HG02885 (cell line): ENCODE results near the gene DNM3.
"Not testable (repeated sequence)": the region's sequence is repeated elsewhere in the genome, so short reads cannot be mapped to it uniquely, and the experiment has no call there.

Experiments
- ATAC-seq: cut with Tn5 transposase; IDR thresholded peaks from one replicate; pipeline ENCODE4 v1.9.1; 2021; ENCODE audit warnings: mild to moderate bottlenecking; ENCODE audit not compliant: unreplicated experiment, poor library complexity

DNM3 gene

GRCh38 chr1:171841050-171841910, at the start of gene DNM3:
DNM3 (plus strand) TSS chr1:171841498; CDS start chr1:171841657, 159 bp downstream.
- peak; percentile 94 for ATAC-seq

- ATAC-seq = no peak
Observed at GRCh38 chr1:171792656-171793369, 48.5 kb upstream of the DNM3 start.

- no peak for ATAC-seq
Observed at GRCh38 chr1:171793636-171794035, 47.7 kb upstream of the DNM3 start.

GRCh38 chr1:171794085-171794484, 47.2 kb upstream of the DNM3 start:
- no peak for ATAC-seq

GRCh38 chr1:171796592-171796991, 44.7 kb upstream of the DNM3 start:
- ATAC-seq = no peak

- ATAC-seq = no peak
Observed at GRCh38 chr1:171798311-171798710, 43.0 kb upstream of the DNM3 start.

- ATAC-seq = no peak
Observed at GRCh38 chr1:171798765-171799164, 42.5 kb upstream of the DNM3 start.

GRCh38 chr1:171799166-171799565, 42.1 kb upstream of the DNM3 start:
- no peak for ATAC-seq

GRCh38 chr1:171799698-171800097, 41.6 kb upstream of the DNM3 start:
- ATAC-seq = not testable (repeated sequence)

GRCh38 chr1:171800342-171800741, 41.0 kb upstream of the DNM3 start:
- ATAC-seq = no peak

- no peak for ATAC-seq
Observed at GRCh38 chr1:171800851-171801250, 40.4 kb upstream of the DNM3 start.

- no peak for ATAC-seq
Observed at GRCh38 chr1:171801487-171801891, 39.8 kb upstream of the DNM3 start.

GRCh38 chr1:171802207-171802606, 39.1 kb upstream of the DNM3 start:
- no peak for ATAC-seq

- ATAC-seq = no peak
Observed at GRCh38 chr1:171803045-171803444, 38.3 kb upstream of the DNM3 start.

- no peak for ATAC-seq
Observed at GRCh38 chr1:171803461-171804022, 37.8 kb upstream of the DNM3 start.

GRCh38 chr1:171805395-171806115, 35.7 kb upstream of the DNM3 start:
- ATAC-seq = peak; percentile 74

GRCh38 chr1:171807556-171807955, 33.7 kb upstream of the DNM3 start:
- ATAC-seq = no peak

GRCh38 chr1:171809834-171810233, 31.5 kb upstream of the DNM3 start:
- ATAC-seq = no peak

- no peak for ATAC-seq
Observed at GRCh38 chr1:171811672-171812071, 29.6 kb upstream of the DNM3 start.

GRCh38 chr1:171814692-171815091, 26.6 kb upstream of the DNM3 start:
- ATAC-seq = no peak
